HG02623 (cell line): ENCODE measurements around the gene N4BP3.
"Not testable (repeated sequence)": the region's sequence is repeated elsewhere in the genome, so short reads cannot be mapped to it uniquely, and the experiment has no call there.

Source experiments
- ATAC-seq: cut with Tn5 transposase; IDR thresholded peaks from one replicate; pipeline ENCODE4 v1.9.1; 2021; ENCODE audit warnings: moderate library complexity; ENCODE audit not compliant: unreplicated experiment

N4BP3 gene

DNA sequence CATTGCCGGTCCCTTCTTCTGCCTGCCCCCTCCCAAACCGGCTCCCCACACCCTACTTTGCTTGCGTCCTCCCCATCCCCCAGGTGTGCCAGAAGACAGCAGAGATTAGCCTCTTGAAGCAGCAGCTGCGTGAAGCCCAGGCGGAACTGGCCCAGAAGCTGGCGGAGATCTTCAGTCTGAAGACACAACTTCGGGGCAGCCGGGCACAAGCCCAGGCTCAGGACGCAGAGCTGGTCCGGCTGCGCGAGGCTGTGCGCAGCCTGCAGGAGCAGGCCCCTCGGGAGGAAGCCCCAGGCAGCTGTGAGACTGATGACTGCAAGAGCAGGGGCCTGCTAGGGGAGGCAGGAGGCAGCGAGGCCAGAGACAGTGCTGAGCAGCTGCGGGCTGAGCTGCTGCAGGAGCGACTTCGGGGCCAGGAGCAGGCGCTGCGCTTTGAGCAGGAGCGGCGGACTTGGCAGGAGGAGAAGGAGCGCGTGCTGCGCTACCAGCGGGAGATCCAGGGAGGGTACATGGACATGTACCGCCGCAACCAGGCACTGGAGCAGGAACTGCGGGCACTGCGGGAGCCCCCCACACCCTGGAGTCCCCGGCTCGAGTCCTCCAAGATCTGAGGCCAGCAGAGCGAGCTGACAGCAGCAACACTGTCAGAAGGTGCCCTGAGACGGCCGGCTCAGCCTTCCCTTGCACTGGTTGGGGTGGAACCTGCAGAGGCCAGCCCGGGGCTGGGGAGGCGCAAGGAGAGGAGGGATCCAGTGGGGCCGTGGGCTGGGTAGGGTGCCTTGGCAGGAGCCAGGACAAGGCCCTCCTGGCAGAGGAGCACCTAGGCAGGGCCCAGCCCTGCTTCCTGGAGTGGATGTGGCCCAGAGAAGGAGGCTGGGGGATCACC lies 8.3 kb downstream of the N4BP3 start:
- peak; percentile 4 for ATAC-seq

DNA sequence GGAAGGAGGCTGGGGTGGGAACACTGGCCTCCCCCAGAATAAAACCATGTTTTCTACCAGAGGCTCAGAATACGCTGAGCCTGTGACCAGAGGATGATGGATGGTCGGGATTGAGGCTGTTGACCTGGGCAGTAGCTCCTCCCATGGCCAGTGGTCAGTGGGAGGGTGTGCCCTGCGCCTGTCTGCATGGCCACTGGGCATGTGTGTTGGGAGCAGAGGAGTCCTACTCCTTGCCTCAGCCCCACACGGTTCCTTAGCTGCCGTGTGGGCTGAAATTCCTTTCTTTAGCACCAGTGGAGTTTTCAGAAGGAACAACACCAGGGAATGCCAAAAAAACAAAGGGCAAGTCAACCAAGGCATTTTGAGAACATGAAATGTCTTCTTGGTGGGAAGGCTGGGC lies 9.0 kb downstream of the N4BP3 start:
- ATAC-seq, result no peak

DNA sequence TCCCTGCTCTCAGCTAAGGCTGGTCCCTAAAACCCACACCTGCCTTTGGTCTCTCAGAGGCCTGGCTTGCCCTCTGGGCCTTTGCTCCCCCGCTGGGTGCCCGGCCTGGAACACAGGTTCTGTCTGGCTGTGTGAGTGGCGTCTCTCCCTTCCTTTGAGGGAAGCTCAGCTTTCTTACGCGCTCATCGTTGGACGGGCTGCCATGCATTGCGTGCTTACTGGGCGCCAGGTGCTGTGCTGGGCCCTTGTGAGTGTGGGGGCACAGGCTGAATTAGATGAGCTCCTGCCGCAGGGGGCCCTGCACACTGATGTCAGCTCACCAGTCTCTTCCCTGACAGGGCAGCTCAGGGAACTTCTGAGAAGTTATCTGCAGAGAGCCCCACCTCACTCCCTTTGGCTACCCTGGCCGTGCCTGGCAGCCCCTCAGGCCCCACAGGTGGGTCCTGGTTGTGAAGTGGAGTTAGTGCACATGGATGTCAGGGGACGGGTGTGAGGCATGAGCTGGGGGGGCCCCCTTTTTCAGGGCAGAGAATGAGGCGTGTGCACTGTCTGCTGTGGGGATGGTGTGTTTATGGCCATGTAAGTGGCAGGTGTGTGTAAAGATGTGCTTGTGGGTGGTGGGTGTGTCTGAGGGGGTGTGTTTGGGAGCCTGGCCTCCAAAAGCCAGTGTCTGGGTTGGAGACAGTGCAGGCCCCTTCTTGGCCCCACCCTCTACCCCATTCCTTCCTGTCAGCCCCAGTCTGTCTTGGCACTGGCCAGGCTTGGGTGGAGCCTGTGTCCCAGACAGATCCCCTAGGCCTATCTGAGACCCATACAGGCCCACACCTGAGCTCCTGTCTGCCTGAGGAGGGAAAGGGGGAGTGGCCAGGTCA lies 10.0 kb downstream of the N4BP3 start:
- no peak for ATAC-seq

DNA sequence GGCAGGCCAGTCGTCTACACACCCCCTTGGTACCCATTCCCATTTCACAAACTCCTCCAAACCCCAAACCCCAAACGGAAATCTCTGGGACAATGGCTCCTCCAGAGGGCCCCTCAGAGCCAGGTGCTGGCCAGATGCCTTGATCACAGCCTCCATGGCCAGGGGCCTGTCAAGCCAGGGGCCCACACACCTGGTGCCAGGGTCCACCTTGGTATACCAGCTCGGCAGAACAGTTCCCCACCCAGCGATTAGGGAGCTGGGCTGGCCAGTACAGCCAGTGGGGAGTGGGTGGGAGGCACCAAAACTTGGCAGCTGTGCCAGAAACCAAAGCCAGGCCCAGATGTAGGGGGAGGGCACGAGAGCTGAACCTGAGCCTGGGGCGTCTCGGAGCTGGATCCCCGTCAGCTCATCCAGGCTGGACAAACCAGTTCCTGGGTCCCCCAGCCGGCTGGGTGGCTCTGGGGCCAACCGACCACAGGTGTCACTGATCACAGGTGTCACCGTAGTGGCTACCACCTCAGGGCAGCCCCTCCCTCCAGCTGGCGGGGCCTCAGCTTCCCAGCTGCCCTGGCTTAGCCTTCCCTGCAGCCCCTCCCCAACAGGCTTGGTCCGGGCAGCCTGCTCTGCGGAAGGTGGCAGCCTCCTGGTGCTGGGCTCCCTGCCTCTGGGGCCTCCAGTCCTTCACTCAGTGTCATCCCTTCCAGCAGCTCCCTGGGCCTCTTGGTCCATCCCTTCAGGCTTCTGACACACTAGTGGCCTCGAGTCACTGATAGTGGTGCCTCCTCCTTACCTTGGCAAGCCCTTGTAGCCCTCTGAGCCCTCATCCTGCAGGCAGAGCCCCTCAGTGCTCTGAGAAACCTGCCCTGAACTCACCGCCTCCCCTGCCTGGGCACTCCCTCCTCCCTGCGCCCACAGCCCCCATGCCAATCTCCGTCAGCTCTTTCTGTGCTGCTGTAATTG lies 10.9 kb downstream of the N4BP3 start:
- no peak for ATAC-seq

DNA sequence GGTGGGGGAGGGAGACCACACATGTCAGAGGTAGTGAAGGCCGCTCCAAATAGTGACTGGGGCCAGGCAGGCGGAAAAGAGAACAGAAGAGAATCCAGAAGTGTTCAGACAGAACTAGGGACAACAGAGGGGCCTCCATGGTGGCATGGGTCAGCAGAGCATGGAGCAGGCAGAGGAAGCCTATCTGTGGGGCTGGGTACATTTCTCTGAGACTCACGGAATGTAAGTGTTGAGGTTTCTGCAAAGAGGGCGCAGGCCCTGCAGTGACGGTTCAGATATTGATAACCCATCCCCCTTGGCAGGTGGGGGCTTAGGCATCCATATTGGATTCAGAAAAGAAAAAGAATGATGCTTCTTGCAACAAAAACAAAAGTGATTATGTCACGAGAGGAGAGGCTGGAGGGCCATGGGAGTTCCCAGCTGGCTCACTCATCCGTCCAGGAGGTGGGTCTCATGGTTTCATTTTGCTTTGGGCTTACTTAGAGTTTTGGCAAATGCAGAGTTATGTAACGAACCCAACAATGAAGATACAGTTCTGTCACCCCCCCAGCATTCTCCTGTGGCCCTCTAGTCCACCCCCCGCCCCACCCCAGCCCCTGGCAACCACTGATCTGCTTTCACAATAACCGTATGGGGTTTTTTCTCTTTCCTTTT lies 12.0 kb downstream of the N4BP3 start:
- no peak for ATAC-seq

DNA sequence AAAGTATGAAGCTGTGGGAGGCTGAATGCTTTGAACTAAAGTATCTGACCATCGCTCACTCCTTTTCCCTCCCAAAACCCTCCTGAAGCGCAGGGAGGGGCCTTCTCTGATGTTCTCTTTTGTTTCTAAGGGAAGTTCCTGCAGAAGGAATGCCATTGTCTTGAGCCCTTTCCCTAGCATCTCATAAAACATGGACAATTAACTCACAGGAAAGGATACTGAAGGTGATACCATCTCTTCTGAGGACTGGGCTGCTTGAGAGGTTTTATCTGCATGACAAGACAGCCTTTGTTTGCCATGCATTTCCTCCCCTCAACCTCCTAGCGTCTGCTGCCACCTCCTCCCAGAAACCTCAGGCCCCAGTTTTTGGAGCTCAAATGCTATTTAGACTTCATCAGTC lies 13.2 kb downstream of the N4BP3 start:
- no peak for ATAC-seq

DNA sequence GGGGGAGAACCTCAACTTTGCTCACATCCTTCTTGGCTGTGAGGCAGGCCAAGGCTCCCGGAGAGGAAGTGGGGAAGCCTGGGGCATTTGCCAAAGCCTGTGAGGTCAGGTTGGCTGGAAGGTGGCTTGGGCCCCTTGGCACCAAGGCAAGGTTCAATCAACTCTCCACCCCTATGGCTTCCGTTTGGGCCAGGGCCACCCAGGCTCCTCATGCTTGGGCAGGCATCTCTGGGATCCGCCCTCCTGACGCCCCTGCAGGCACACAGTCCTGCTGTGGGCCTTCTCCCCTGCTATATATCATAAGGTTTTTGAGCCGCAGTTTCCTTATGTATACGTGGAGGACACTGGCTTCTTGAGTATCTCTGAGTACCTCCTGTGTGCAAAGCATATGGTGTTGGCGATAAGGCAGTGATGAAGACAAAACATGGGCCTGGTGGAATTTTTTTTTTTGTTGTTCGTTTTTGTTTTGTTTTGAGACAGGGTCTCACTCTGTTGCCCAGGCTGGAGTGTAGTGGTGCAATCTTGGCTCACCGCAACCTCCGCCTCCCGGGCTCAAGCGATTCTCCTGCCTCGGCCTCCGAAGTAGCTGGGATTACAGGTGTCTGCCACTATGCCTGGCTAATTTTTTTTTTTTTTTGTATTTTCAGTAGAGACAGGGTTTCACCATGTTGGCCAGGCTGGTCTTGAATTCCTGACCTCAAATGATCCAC lies 14.1 kb downstream of the N4BP3 start:
- ATAC-seq, result not testable (repeated sequence)

DNA sequence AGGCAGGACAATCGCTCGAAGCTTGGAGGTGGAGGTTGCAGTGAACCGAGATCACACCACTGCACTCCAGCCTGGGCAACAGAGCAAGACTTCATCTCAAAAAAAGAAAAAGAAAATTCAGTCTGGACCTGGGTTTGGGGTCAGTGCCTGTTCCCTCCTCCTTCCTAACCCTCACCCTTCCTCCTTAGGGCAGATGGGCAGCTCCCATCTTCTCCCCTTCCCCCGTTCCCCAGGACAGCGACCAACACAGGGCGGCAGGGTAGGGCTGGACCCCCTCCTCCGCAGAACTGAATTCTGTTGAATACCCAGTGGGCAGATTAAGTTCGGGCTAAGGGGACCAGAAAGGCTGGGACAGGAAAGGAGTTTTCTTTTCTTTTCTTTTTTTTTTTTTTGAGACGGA lies 16.0 kb downstream of the N4BP3 start:
- ATAC-seq, result no peak

DNA sequence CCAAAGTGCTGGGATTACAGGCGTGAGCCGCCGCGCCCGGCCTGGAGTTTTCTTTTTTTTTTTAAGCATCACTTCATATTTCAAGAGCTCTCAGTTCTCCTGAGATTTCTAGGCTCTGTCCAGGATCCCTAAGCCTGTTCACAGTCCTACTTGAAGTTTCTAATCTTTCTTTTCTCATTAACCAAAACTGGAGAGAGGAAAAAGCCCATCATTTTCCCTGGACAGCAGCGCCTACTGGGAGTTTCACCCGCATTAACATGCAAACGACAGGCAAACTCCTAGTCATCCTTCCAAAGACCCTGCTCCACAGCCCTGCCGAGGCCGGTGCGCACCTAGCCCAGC lies 16.9 kb downstream of the N4BP3 start:
- ATAC-seq, result not testable (repeated sequence)

DNA sequence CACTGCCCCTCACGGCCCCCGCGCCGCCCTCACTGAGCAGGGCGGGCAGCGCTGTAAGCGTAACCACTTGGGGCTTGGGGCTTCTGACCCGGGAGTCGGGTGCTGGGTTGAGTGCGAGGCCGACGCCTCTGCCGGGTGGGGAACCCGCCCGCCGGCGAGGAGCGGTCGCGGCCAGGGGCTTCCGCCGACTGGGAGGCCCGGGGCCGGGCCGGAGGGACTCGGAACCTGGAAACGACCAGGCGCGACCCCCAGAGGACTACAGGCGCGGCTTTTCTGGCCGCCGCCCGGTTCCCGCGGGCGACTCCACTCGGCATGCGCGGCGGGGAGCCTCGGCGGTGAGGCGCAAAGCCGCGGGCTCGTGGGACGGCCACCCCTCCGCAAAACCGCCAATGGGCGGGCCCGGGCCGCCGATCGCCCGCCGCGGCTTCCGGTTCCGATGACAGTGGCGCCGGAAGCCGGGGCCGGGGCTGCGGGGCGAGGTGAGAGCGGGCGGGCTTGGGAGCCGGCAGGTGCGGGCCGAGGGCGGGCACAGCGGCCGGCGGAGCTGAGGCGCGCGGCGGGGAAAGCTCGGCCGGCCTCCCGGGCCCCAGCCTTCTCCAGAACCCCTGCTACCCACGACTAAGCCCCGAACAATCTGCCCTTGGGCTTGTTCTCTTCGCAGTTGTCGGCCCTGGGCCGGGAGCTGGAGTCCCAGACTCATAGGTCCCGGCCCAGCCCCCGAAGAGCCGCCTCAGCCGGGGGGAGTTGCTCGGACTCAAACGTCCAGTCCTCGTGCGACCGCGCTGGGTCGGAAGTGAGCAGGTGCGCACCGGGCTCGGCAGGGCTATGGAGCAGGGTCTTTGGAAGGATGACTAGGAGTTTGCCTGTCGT lies 17.5 kb downstream of the N4BP3 start, which contains the start of gene RMND5B:
TSS of gene RMND5B (plus strand) at position 439 of the 870 bp plus-strand sequence. CDS start 7,106 bp downstream, outside the sequence.
- peak; percentile 83 for ATAC-seq

DNA sequence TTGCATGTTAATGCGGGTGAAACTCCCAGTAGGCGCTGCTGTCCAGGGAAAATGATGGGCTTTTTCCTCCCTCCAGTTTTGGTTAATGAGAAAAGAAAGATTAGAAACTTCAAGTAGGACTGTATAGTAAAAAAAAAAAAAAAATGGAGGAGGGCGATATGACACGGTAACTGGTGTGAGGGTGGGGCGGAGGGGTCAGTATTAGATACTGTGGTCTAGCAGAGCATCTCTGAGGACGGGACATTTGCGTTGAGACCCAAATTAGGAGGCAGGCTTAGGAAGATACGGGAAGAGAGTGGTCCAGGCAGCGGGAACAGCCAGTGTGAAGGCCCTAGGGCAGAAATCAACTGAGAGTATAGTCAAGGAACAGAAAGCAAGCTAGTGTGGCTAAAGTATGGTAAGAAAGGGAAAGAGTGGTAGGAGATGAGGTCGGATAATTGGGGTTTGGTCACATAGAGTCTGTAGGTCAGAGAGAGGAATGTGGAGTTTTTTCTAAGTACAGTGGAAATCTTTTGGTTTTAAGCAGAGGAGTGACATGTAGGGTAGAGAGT lies 18.2 kb downstream of the N4BP3 start:
- no peak for ATAC-seq

DNA sequence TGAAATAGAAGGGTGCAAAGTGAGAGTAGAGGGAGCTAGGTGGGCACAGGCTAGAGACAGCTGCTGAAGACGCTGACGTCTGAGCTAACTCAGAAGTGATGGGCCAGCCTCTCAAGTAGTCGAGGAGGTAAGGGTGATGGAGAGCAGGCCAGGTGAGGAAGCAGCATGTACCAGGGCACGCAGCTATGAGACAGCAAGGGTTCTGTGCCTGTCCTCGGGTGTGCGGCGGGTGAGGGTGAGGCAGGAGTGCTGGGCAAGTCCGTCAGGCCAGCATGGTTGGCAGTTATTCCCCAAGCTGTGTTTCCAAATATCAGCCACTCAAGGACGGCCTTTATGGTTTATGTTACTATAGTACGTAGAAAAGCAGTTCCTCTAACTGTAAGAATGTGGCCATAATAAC lies 23.7 kb downstream of the N4BP3 start:
- ATAC-seq, result no peak

DNA sequence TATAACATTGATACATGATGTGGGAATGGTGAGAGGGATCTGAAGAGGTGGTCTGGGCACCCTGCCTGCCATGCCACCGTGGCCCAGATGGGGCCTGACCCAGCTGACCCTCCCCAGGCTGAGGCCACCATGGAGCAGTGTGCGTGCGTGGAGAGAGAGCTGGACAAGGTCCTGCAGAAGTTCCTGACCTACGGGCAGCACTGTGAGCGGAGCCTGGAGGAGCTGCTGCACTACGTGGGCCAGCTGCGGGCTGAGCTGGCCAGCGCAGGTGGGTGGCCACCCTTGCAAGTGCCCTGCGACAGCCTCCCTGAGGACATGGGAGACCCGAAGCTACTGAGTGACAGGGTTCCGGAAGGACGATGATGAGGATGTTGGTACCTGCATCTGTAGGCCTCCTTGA lies 24.7 kb downstream of the N4BP3 start:
- ATAC-seq, result no peak

DNA sequence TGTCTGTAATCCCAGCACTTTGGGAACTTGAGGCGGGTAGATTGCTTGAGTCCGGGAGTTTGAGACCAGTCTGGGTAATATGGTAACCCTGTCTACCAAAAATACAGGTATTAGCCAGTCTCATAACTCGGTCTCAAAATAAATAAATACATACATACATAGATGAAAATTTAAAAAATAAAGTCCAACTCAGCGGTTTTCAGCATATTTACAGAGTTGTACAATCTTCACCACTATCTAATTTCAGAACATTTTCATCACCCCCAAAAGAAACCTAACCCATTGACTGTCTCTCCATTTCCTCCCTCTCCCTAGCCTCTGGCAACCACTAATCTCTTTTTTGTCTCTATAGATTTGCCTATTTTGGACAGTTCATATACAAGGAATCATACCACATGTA lies 28.2 kb downstream of the N4BP3 start:
- no peak for ATAC-seq

DNA sequence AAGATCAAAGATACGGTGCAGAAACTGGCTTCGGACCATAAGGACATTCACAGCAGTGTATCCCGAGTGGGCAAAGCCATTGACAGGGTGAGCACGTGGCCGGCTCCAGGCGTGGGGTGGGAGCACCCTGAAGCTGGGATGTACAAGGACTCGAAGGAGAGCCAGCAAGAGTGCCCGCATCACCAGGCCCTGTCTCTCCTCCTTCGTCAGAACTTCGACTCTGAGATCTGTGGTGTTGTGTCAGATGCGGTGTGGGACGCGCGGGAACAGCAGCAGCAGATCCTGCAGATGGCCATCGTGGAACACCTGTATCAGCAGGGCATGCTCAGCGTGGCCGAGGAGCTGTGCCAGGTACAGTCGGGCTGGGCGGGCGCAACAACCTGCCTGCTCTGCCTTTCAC lies 29.3 kb downstream of the N4BP3 start:
- ATAC-seq, result no peak

DNA sequence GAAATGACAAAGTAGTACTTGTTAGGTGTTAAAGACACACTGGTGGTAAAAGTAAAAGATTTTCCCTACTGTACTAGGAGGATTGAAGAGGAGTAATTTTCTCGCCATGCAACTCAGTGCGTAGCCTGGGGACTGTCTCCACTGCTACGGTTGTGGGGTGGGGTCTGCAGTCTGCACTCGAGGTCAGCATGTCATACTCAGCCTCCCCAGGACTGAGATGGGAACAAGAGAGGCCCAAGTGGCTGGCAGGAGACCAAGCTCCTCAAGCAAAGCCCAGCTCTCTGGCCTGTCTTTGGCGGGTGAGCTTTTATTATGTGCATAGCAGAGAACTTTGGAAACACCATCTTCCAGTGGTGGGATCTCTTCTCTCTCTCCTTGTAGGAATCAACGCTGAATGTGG lies 29.9 kb downstream of the N4BP3 start:
- ATAC-seq, result no peak

DNA sequence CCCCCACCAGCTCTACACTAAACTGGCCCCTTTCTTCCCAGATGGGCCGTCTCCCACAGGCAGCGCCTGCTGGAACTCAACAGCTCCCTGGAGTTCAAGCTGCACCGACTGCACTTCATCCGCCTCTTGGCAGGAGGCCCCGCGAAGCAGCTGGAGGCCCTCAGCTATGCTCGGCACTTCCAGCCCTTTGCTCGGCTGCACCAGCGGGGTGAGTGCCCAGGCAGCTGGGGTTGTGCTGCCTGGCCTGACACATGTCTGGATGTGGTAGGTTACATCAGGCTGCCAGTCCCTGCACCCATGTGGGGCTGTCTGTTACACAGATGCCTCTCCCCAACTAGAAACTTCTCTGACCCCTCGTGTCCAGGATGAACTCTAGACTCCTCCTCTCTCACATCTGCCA lies 30.6 kb downstream of the N4BP3 start:
- ATAC-seq, result no peak
